ENCODE data around the gene MARK3. TPM values are rescaled to one million over a fixed set of nuclear protein-coding genes. Genes with fewer than 3 reads are reported as not detected.
A peak's percentile ranks its signal among the peaks of the same experiment; 100 is the strongest.

MARK3 gene
- polyA plus RNA-seq, 3 donors = 29.3 to 163 (median 44.7) TPM

DNA sequence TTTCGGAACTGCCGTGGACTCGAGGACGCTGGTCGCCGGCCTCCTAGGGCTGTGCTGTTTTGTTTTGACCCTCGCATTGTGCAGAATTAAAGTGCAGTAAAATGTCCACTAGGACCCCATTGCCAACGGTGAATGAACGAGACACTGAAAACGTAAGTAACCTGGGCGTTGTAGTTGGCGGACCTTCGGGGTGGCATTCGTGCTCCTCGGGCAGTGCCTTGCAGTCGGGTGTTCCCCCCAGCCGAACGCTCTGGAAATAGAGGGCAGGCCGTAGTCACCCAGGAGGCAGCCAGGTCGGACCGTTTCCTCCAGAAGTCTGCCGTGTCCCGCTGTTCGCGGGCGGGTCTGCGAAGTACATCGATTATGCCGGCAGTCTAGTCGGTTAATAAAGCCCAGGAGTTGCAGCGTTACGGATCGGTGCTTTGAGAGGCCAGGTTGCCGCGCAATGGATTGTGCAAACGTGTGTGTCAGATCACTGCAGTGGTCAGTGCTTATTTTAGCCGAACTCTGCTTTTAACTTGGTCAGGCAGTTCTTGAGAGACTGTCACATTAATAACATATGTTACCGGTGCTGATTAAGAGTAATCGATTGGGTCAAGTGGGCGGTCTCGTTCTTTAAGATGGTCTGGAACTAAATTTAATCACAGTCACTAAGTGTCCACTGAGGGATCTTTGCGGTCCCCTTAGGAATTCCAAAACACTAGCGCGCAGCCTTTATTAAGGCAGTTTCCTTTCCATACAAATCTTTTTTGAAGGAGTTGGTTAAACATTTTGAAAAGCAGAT is 906 bp downstream of the MARK3 start:
- H2AFZ ChIP-seq (ENCODE audit: insufficient read depth, low read depth, low read length, poor library complexity, severe bottlenecking) = peak overlapping the region; percentile 84
- under 1% methylated on average over 37 of the region's 44 CpGs for WGBS (ENCODE audit: insufficient coverage)

DNA sequence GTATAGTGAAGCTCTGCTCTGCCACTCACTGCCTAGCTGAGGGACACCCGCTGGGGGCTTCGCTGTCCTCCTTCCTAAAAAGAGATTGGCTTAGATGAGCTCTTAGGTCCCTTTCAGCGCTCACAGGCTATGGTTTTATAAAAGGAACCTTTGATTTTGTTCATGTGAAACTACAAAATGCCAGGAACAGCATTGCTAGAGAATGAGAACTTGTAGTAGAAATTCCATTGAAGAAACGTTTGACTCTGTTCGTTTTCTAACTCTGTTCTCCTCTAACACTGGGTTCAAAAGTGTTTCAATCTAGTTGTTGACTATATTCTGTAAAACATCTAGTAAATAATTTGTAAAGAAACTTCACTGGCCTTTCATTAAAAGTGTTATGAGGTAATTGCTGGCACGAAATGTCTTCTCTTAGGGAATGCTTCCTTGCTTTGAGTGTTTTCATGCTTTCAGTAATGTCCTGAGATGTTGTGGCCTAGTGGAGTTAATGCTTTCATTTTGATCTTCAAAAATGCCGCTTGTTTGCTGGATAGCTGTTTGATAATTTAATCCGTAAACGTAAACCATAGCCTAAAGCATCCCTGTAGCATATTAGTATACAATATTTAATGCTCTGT is 1.6 kb downstream of the MARK3 start:
- H3K9me3 Mint-ChIP-seq = no peaks in the 10 kb centered on the region
- peaks cover 0 to 3% of the 10 kb centered on the region in 2 donors for H3K36me3 Mint-ChIP-seq
- peak overlapping the region; percentile 89 for H3K4me2 ChIP-seq (replicated peaks; ENCODE audit: extremely low read depth, low read length, poor library complexity, severe bottlenecking)
- peak overlapping the region; percentile 85 to 99 (median 86) for H3K4me3 ChIP-seq (replicated peaks in 1 of 3; ENCODE audit: low read depth in 2 of 3, low read length in 3 of 3)
- H3K36me3 ChIP-seq (replicated peaks in 1 of 2; ENCODE audit: control insufficient read depth in 1 of 2, insufficient read depth in 2 of 2, low read length in 2 of 2) = no peaks in the 10 kb centered on the region
- peaks cover 84% of the 10 kb centered on the region for H3K79me2 ChIP-seq (ENCODE audit: insufficient read depth, low read length)
- H4K20me1 ChIP-seq (ENCODE audit: insufficient read depth, low read length) = peaks cover 59% of the 10 kb centered on the region
- H3K27me3 Mint-ChIP-seq (ENCODE audit: low read depth in 3 of 3) = no peaks in the 10 kb centered on the region
- peak overlapping the region; percentile 89 to 98 (median 96) for H3K27ac Mint-ChIP-seq
- TF ChIP-seq, protein P1, sequence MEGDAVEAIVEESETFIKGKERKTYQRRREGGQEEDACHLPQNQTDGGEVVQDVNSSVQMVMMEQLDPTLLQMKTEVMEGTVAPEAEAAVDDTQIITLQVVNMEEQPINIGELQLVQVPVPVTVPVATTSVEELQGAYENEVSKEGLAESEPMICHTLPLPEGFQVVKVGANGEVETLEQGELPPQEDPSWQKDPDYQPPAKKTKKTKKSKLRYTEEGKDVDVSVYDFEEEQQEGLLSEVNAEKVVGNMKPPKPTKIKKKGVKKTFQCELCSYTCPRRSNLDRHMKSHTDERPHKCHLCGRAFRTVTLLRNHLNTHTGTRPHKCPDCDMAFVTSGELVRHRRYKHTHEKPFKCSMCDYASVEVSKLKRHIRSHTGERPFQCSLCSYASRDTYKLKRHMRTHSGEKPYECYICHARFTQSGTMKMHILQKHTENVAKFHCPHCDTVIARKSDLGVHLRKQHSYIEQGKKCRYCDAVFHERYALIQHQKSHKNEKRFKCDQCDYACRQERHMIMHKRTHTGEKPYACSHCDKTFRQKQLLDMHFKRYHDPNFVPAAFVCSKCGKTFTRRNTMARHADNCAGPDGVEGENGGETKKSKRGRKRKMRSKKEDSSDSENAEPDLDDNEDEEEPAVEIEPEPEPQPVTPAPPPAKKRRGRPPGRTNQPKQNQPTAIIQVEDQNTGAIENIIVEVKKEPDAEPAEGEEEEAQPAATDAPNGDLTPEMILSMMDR (IDR thresholded peaks at IDR 0.05) = no peak
- 0% methylated on average over 3 of the region's 9 CpGs for WGBS (ENCODE audit: insufficient coverage)
- peaks cover 51 to 75% of the 10 kb centered on the region in 2 donors for H3K4me1 ChIP-seq (ENCODE audit: control insufficient read depth in 1 of 2, insufficient read depth in 2 of 2, low read length in 2 of 2)
- no peaks in the 10 kb centered on the region for H3K9me3 ChIP-seq (replicated peaks in 1 of 2; ENCODE audit: control insufficient read depth in 1 of 2, insufficient read depth in 1 of 2, low read length in 2 of 2)
- H3K4me3 Mint-ChIP-seq = peak overlapping the region; percentile 96 to 98
- intact Hi-C loops (cut with micrococcal nuclease) = loop anchor here in 1 of 2 donors (5.0 kb wide), 1 partner anchor 40 kb away; no protein-coding TSS in a partner anchor
- peaks cover 56% of the 10 kb centered on the region for H3K4me1 Mint-ChIP-seq
- H2AFZ ChIP-seq (ENCODE audit: insufficient read depth, low read depth, low read length, poor library complexity, severe bottlenecking) = peak overlapping the region; percentile 84
- peak overlapping the region; percentile 86 to 92 for H3K27ac ChIP-seq (ENCODE audit: low read depth in 1 of 2, low read length in 2 of 2)
- H3K27me3 ChIP-seq (ENCODE audit: control insufficient read depth in 2 of 2, insufficient read depth in 2 of 2, low read length in 2 of 2) = no peaks in the 10 kb centered on the region
- DNase-seq = no peak
- peak overlapping the region; percentile 95 for H3K9ac ChIP-seq (ENCODE audit: insufficient read depth, low read length, poor library complexity, severe bottlenecking)

More for the DNA sequence above, 906 bp downstream of the MARK3 start:
- H3K4me2 ChIP-seq (replicated peaks; ENCODE audit: extremely low read depth, low read length, poor library complexity, severe bottlenecking) = peak overlapping the region; percentile 89
- no peaks in the 10 kb centered on the region for H3K9me3 ChIP-seq (replicated peaks in 1 of 2; ENCODE audit: control insufficient read depth in 1 of 2, insufficient read depth in 1 of 2, low read length in 2 of 2)
- DNase-seq = peak in 2 of 3 donors; percentile 39 to 42
- Mint-ChIP-seq H3K27me3 (ENCODE audit: low read depth in 3 of 3) (no peaks in the 10 kb centered on the region), H3K4me3 (peak overlapping the region; percentile 96 to 98), H3K27ac (peak overlapping the region; percentile 89 to 98 (median 96)), H3K9me3 (no peaks in the 10 kb centered on the region), H3K36me3 (peaks cover 0 to 3% of the 10 kb centered on the region in 2 donors), H3K4me1 (peaks cover 63% of the 10 kb centered on the region)
- peak overlapping the region; percentile 85 to 99 (median 86) for H3K4me3 ChIP-seq (replicated peaks in 1 of 3; ENCODE audit: low read depth in 2 of 3, low read length in 3 of 3)
- H3K79me2 ChIP-seq (ENCODE audit: insufficient read depth, low read length) = peaks cover 82% of the 10 kb centered on the region
- no peaks in the 10 kb centered on the region for H3K27me3 ChIP-seq (ENCODE audit: control insufficient read depth in 2 of 2, insufficient read depth in 2 of 2, low read length in 2 of 2)
- intact Hi-C loops (cut with micrococcal nuclease) = loop anchor here in 1 of 2 donors (5.0 kb wide), 1 partner anchor 39 kb away; no protein-coding TSS in a partner anchor
- peaks cover 53 to 75% of the 10 kb centered on the region in 2 donors for H3K4me1 ChIP-seq (ENCODE audit: control insufficient read depth in 1 of 2, insufficient read depth in 2 of 2, low read length in 2 of 2)
- peaks cover 52% of the 10 kb centered on the region for H4K20me1 ChIP-seq (ENCODE audit: insufficient read depth, low read length)
- H3K36me3 ChIP-seq (replicated peaks in 1 of 2; ENCODE audit: control insufficient read depth in 1 of 2, insufficient read depth in 2 of 2, low read length in 2 of 2) = no peaks in the 10 kb centered on the region
- H3K27ac ChIP-seq (ENCODE audit: low read depth in 1 of 2, low read length in 2 of 2) = peak overlapping the region; percentile 86 to 92
- TF ChIP-seq, protein P1 (IDR thresholded peaks at IDR 0.05) = no peak
- peak overlapping the region; percentile 95 for H3K9ac ChIP-seq (ENCODE audit: insufficient read depth, low read length, poor library complexity, severe bottlenecking)

Measured in CD14-positive monocyte (primary cell).